HAP-1 (cell line): ENCODE data around the gene CARF.

Experiments
- DNase-seq, 2 experiments: peaks; one replicate each; pipeline ENCODE4 v3.0.0-alpha.2; 2016 to 2020; ENCODE audit warnings: low spot score in 2 of 2
- H3K27me3 ChIP-seq: fragments of 250-450 bp; sonication (Bioruptor Pico); 2 replicates; pipeline ENCODE4 v1.5.1; 2020; ENCODE audit warnings: low read depth, mild to moderate bottlenecking, moderate library complexity
- H3K36me3 ChIP-seq: fragments of 250-450 bp; sonication (Bioruptor Pico); replicated peaks from 2 replicates; pipeline ENCODE4 v1.5.1; 2020; ENCODE audit warnings: mild to moderate bottlenecking
- H3K4me1 ChIP-seq: fragments of 250-450 bp; sonication (Bioruptor Pico); 2 replicates; pipeline ENCODE4 v1.5.1; 2020; ENCODE audit warnings: mild to moderate bottlenecking
- H3K4me3 ChIP-seq: fragments of 250-450 bp; sonication (Bioruptor Pico); 2 replicates; pipeline ENCODE4 v1.5.1; 2020; ENCODE audit warnings: mild to moderate bottlenecking, moderate library complexity
- H3K9me3 ChIP-seq: fragments of 250-450 bp; sonication (Bioruptor Pico); 2 replicates; pipeline ENCODE4 v1.5.1; 2020; ENCODE audit warnings: mild to moderate bottlenecking, moderate library complexity
- in situ Hi-C: fragments of 300-500 bp; cut with MboI; formaldehyde crosslinking; loops from 3 replicates; pipeline ENCODE4 v1.14.3; 2020; ENCODE audit warnings: low sequenced_read_pairs, inconsistent platforms, mixed read lengths

Gene CARF

GRCh38 chr2:203018181-203018580 lies 106.1 kb downstream of the CARF start:
- peak in 1 of 2 experiments; percentile 37 for DNase-seq
- Histone ChIP-seq H3K9me3 (no peaks in the 10 kb centered on the region), H3K27me3 (no peaks in the 10 kb centered on the region), H3K4me3 (no peak overlapping the region), H3K4me1 (peaks cover 35% of the 10 kb centered on the region), H3K36me3 (no peaks in the 10 kb centered on the region)
- in situ Hi-C loops: no loop called here

- no peaks in the 10 kb centered on the region for H3K27me3 ChIP-seq
- DNase-seq: no peak
- H3K9me3 ChIP-seq: no peaks in the 10 kb centered on the region
- in situ Hi-C loops: no loop called here
- no peak overlapping the region for H3K4me3 ChIP-seq
- H3K36me3 ChIP-seq: no peaks in the 10 kb centered on the region
- H3K4me1 ChIP-seq: peaks cover 32% of the 10 kb centered on the region
Observed at GRCh38 chr2:203019142-203019541, 107.1 kb downstream of the CARF start.

GRCh38 chr2:203021991-203022390 lies 109.9 kb downstream of the CARF start:
- in situ Hi-C loops: no loop called here
- Histone ChIP-seq H3K9me3 (no peaks in the 10 kb centered on the region), H3K4me3 (no peak overlapping the region), H3K27me3 (no peaks in the 10 kb centered on the region), H3K36me3 (no peaks in the 10 kb centered on the region), H3K4me1 (peaks cover 15% of the 10 kb centered on the region)
- no peak for DNase-seq

GRCh38 chr2:203022751-203023150 lies 110.7 kb downstream of the CARF start:
- H3K27me3 ChIP-seq: no peaks in the 10 kb centered on the region
- peaks cover 8% of the 10 kb centered on the region for H3K4me1 ChIP-seq
- H3K4me3 ChIP-seq: no peak overlapping the region
- no peaks in the 10 kb centered on the region for H3K9me3 ChIP-seq
- no peaks in the 10 kb centered on the region for H3K36me3 ChIP-seq
- in situ Hi-C loops: no loop called here
- no peak for DNase-seq

- no peaks in the 10 kb centered on the region for H3K9me3 ChIP-seq
- no peak for DNase-seq
- H3K36me3 ChIP-seq: no peaks in the 10 kb centered on the region
- H3K27me3 ChIP-seq: no peaks in the 10 kb centered on the region
- no peaks in the 10 kb centered on the region for H3K4me1 ChIP-seq
- no peak overlapping the region for H3K4me3 ChIP-seq
- in situ Hi-C loops: no loop called here
Observed at GRCh38 chr2:203025592-203025991, 113.5 kb downstream of the CARF start.

- H3K36me3 ChIP-seq: no peaks in the 10 kb centered on the region
- no peaks in the 10 kb centered on the region for H3K4me1 ChIP-seq
- DNase-seq: no peak
- H3K9me3 ChIP-seq: no peaks in the 10 kb centered on the region
- no peaks in the 10 kb centered on the region for H3K27me3 ChIP-seq
- no peak overlapping the region for H3K4me3 ChIP-seq
- in situ Hi-C loops: no loop called here
Observed at GRCh38 chr2:203030545-203030944, 118.5 kb downstream of the CARF start.

- DNase-seq: no peak
- no peaks in the 10 kb centered on the region for H3K36me3 ChIP-seq
- in situ Hi-C loops: no loop called here
- H3K9me3 ChIP-seq: no peaks in the 10 kb centered on the region
- H3K4me3 ChIP-seq: no peak overlapping the region
- H3K4me1 ChIP-seq: peaks cover 1% of the 10 kb centered on the region
- no peaks in the 10 kb centered on the region for H3K27me3 ChIP-seq
Observed at GRCh38 chr2:203030991-203031390, 118.9 kb downstream of the CARF start.

- H3K4me3 ChIP-seq: no peak overlapping the region
- in situ Hi-C loops: no loop called here
- no peaks in the 10 kb centered on the region for H3K36me3 ChIP-seq
- H3K27me3 ChIP-seq: no peaks in the 10 kb centered on the region
- no peaks in the 10 kb centered on the region for H3K9me3 ChIP-seq
- peaks cover 11% of the 10 kb centered on the region for H3K4me1 ChIP-seq
- no peak for DNase-seq
Observed at GRCh38 chr2:203033395-203033794, 121.3 kb downstream of the CARF start.

- in situ Hi-C loops: no loop called here
- peaks cover 11% of the 10 kb centered on the region for H3K4me1 ChIP-seq
- DNase-seq: peak in 1 of 2 experiments; percentile 38
- no peaks in the 10 kb centered on the region for H3K27me3 ChIP-seq
- no peaks in the 10 kb centered on the region for H3K9me3 ChIP-seq
- H3K4me3 ChIP-seq: no peak overlapping the region
- no peaks in the 10 kb centered on the region for H3K36me3 ChIP-seq
Observed at GRCh38 chr2:203035879-203036470, 123.9 kb downstream of the CARF start.
